Esophagus mucosa (tissue), 1 donor: ENCODE measurements around the gene ATXN8OS. TPM values are rescaled to one million over a fixed set of nuclear protein-coding genes. Genes with fewer than 3 reads are reported as not detected.
"Not testable (repeated sequence)": the region's sequence is repeated elsewhere in the genome, so short reads cannot be mapped to it uniquely, and the experiment has no call there.

Experiments used
- ATAC-seq: fragments of 200-7000 bp; cut with Tn5 transposase; one replicate; pipeline ENCODE4 v1.9.1; 2020
- total RNA-seq: library from RNA; stranded (reverse); gene quantifications from one replicate; pipeline ENCODE4 v1.2.4, GENCODE V29; 2023
- donor health status: DM: yes; HTN: yes; CAD: no.

Gene ATXN8OS
- not detected for total RNA-seq

DNA sequence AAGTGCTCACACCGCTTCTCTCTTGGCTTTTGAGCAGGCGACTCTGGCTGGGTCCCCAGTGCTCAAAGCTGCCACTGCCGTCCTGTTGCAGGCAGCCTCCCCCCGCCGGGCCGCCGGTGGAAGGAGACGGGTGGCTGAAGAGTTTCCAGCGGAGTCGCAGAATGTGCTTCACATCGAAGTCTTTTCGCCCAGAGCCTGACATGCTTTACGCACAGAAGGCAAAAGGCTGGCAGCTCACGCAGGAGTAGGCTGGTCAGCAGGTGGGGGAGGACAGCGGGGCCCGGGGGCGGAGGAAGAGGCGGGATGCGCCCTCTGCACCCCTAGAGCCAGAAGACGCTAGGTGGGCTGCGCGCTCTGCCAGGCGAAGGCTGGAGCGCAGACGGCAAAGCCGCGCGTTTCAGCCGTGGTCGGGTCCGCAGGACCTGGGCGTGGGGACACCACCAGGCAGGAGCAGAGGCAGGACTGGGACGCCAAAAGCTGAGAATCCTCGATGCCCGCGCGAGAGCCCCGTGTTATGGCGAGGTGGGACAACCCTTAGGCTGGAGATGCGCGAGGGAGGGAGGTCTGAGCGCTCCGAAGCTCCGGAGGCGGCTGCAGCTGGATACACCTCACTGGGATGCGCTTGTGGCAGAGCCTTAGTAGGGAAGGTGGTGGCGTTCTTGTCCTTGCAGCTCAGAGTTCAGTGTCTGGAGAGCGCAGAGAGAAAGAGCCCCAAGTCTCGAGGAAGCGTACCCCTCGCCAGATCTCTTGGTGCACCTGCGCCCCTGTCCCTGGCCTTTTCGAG, at the start of gene ATXN8OS:
TSS of gene ATXN8OS (plus strand) at position 329 of the 784 bp plus-strand sequence.
- no peak for ATAC-seq

DNA sequence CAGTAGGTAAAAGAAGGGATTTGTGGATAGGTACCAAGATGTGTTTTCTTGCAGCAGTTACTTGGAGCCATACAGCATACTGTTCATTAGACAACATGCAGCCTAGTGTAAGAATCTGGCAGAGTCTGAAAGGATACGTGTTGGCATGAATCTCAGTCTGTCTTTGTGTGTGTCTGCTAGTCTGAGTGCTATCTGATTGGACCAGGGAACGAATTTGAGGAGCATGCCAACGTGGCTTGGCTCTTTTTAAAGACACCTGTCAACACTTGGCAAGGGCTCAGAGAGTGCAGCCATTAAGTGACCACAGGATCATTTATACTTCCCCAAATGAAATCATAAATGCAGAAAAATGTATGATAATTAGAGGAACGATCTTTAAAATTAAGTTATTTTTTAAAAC, 27.6 kb upstream of the ATXN8OS start:
- no peak for ATAC-seq

DNA sequence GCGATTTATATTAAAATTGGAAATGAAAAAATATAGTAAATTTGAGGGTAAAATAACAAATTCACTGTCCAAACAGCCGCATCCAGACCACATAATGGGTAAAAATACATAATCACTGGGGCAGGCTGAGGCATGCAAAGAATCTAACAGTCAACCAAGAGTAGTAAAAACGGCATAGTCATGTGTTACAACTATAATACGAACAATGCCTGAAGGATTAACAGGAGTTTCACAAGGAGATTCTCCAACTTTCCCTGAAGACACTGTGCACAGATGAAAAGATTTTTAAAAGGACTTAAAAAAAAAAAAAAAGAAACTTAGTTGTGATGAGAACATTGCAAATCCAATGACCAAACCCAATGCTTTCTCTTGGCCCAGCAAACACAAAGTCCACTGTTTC, 20.4 kb upstream of the ATXN8OS start:
- ATAC-seq: no peak

DNA sequence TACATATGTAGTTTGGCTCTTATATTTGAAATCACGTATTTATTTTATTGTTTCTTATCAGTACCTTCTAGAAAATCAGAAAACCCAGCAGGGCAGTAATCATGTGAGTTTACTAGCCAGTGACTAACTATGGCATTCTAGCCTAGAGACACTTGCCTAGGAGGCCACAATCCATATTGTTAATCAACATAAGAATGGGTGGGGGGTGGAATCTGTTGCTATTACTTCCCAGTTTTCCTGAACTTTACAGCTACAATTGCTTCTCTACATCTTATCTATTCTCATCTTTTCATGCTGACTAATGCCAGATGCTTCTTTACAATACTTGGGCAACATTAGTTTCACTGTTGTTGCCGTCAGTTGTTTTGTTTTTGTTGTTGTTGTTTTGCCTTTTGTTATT, 18.7 kb upstream of the ATXN8OS start:
- ATAC-seq: no peak

DNA sequence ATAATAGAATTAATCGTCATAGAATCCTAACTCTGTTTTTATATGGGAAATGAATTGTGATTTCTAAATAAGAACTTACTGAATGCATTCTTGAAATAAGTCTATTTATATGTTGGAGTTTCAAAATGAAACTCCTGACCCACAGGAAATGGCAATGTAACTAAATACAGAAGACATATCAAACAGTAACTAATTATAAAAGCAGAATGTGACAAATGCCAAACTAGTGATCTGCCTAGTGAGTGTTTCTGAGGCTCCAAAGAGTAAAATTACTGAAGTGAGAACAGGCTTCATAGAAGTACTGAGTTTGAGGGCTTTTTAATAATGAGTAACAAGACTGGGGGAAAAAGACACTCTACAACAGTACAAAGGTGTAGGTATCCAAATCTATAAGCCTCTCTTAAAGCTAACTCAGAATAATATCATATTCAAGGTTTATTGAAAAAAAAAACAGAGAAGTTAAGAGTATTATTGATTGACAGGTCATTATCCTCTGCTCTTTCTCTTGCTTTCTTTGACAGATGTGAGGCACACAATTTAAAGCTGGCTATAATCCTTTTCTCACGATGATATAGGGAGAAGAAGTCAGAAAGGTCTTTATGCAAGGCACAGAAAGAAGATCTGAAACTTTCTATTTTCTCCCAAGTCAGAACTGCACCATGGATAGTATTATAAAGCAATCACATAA, 17.4 kb upstream of the ATXN8OS start:
- ATAC-seq: no peak

DNA sequence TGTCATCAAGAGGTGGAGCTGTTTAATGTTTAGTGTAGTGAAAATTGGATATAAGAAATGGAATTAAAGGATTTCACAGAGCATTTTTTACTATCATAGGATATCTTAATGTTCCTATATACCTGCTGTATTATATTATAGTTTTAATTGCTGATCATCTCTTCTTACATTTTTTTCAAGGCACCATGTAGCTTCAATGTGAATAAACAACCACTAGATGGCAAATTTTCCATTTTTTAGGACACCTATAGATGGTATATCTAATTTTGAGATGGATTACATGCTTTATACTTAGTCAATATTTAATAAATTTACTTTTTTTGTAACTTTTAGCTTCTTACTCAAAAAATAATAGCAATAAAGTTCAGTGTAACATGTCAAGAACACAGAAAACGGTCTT, 9.0 kb upstream of the ATXN8OS start:
- no peak for ATAC-seq

DNA sequence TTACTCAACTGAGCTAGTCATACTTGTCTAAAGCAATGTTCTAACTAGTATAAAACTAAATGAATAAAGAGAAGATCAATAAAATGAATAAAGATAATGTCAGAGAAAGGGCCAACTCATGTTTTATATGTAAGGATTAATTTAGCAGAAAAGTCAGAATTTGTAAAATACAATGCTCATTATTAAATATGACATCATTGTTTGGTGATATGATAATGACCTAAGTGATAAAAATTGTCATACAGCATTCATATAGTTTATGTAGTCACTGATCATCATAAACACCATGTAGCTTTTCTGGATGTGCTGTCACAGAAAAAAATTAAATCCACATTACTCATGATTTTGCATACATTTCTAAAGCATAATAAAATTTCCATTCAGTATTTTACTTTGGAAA, 3.1 kb upstream of the ATXN8OS start:
- no peak for ATAC-seq

DNA sequence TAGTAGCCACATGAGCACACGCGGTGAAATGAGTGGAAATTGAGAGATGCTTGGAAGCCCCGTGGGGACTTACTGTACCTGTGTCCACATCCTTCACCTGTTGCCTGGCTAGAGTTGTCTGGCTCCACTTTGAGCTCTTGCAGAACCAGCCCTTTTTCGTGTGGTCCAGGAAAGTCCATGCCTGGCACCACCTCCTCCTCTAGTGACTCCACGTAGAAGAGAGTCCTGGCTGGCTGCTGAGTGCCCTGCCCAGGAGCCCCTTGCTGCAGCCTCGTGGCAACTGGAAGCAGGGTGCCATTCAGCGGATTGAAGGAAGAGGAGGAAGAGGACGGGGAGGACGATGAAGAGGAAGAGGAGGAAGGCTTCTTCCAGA, 515 bp upstream of the ATXN8OS start:
- ATAC-seq: no peak

DNA sequence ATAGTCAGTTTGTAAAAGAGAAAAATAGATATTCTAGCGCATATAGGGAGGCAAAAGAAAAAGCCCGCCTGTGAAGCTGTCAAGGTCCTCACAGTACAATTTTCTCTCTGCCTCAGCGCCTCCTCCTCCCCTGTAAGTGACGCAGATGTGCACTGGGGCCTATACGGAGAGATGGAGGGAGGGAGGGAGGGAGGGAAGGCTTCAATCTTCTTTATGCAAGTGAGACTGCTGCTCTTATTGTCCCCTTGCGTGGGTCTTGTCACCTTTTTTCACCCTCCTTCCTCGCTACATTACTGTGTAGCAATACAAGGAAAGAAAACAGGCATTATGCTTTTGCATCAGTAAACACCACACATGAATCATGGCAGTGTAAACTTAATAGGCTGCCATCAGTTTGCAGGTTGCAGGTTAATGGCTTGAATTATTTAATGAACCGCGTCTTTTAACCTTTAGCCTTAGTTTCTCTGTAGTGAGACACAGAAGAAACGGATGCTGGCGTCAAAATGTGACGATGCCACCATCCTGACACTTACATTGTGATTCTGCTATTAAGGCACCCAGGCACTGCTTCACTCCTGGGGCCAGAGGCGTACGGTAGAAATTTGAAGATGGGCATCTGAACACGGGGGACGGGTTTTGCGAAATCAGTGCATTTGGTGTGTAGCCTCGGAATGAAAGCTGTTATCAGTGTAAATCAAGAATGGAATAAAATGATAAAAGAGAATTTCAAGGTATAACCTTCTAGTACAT, 905 bp downstream of the ATXN8OS start, which contains the start of gene KLHL1:
TSS of gene KLHL1 (minus strand) at position 97 of the 750 bp plus-strand sequence. CDS start 753 bp downstream, outside the sequence.
- no peak for ATAC-seq

DNA sequence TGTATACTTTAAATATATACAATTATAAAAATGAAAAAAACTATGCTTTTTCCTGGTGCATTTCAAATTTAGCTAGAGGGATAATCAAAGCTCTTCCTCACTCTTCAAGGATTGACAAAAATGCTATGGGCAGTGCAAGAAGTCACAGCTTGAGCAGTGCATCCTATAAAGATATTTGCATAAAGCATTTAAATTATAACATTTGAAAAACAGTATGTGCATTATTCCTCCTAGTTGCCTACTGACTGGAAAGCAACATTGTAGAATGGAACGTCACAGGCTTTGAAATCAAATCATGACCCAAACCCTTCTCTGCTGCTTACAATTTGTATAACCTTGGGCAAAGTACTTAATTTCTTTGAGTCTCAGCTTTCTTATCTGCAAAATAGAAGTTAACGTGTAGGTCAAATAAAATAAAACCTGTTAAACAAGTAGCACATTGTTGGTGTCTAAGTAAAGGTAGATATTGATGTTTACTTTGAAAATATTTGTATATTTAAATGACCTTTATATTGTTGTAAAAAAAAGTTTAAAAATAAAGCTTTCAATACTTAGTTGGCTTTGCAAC, 9.8 kb downstream of the ATXN8OS start:
- no peak for ATAC-seq

DNA sequence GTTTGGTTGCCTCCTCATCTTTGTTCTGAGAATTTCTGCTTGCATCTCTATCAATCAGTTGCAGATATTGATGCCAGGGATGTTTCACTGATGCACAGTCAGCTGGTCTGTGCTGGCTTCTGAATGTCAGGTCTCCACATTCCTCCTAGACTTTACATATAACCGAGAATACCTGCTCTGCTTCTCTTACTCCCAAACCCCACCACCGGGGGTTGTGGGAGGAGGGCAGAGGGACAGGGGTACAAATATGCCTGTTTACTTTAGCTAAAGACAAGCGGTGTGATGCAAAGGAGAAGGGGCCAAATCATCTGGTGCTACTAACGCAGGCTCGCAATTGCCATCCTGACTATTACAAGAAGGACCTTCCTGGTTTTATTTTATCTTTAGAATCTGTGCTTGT, 18.1 kb downstream of the ATXN8OS start:
- no peak for ATAC-seq

DNA sequence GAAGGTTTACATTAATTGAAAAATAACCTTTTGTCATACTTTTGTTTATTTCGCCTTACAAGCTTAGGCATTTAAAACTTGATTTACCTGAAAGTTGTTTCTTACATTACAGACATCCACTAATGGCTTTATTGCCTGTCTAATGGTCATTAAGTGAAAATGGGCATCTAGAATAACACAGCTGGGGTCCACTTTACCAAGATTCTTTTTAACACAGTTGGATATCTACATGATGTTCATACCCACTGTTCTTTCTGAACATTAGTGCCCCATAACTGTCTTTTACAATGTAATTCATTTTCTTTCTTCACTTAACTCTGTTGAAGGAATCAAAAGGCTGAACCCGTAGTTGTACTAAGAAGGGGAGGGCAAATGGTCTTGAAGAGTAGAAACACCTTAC, 20.5 kb downstream of the ATXN8OS start:
- ATAC-seq: no peak

DNA sequence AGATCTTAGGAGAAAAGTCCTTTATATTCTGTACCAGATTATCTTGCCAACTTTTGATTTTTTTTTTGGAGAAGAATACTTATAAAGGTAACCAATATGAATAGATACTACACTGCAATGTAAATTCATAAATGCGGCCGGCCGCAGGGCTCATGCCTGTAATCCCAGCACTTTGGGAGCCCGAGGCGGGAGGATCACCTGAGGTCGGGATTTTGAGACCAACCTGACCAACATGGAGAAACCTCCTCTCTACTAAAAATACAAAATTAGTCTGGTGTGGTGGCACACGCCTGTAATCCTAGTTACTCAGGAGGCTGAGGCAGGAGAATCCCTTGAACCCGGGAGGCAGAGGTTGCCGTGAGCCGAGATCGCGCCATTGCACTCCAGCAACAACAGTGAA, 35.0 kb downstream of the ATXN8OS start:
- ATAC-seq: not testable (repeated sequence)

DNA sequence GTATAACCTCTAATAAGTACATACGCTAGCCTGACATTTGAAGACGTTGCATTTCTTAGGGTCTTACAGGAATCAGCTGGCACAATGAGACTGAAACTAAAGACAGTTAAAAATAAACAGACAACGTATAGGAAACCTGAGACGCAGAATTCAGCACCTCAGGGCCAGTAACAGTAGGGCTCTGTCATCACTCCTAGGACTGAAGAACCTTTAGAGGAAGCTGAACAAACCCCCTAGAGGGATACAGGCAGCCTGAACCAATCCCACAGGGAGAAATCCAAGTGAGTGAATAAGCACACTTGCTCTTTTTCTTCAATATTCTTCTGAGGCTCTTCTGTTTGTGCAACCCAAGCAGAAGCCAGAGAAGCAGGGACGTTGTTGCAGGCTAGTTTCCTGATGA, 54.5 kb downstream of the ATXN8OS start:
- ATAC-seq: no peak

DNA sequence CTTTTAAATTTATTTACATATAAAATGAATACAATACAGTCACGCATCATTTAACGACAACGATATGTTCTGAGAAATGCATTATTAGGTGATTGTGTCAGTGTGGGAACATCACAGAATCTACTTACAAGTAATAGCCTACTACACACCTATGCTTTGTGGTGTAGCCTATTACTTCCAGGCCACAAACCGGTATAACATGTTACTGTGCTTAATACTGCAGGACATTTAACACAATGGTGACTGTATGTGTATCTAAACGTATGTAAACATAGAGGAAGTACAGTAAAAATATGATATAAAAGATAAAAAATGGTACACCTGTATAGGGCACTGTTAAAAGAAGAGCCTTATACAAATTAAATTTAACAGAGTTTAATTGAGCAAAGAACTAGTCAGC, 63.1 kb downstream of the ATXN8OS start:
- ATAC-seq: no peak

DNA sequence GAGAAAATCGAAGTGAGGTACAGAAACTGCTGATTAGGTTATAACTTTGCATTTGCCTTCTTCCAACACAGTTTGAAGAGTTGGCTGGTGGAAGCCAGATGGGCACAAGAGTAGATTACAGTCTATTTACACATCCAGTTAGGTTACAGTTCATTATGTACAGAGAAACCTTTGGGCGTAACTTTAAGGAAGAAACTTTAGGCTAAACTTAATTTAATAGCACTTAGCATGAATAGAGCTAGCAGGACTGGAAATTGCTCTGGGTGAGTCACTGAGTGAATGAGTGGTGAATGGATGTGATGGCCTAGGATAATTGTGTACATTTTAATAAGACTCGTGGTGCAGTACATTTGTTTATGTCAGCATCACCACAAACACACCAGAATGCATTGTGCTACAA, 63.5 kb downstream of the ATXN8OS start:
- ATAC-seq: no peak

DNA sequence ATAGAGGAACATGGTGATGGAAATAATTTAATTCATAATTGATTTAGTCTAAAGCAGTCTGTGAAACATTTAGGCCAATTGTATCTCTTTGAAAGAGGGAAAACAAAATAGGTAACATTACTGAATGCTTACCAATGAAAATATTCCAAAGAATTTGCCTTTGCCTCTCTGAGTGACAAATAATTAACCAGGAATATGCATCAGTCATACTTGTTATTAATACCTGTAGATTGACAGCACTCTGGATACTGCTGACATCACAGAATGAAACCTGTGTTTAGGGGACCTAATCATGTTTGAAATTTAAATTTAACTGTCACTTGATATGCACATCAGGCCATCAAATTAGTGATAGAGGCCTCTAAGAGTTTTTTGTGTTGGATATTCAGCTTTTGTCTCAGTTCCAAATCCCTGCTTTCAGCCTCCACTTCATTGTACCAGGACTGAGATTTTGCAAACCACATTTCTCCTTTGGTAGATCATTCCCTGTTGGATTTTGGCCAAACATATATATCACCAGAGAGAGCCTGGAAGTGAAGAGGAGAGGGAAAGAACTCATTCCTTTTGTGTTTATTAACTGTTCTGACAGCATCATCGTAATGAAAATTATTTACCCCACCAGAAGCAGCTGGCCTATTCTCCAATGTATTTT, 65.4 kb downstream of the ATXN8OS start:
- ATAC-seq: no peak

DNA sequence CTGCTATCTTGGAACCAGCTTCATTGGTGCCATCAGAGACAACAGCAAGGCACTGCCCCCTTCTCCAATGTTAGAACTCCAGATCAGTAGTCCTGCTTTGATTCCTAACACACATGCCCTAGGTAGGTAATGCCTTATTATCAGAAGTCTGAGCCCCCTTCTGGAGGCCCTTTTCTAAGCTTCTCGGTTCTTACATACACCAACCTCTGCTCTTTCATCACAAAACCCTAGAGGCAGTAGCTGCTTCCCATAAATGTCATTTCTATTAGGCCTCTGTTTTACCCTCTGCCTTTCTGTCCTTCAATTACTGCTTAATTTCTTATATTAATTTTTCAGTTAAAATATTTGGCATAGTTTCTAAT, 66.0 kb downstream of the ATXN8OS start:
- ATAC-seq: no peak

DNA sequence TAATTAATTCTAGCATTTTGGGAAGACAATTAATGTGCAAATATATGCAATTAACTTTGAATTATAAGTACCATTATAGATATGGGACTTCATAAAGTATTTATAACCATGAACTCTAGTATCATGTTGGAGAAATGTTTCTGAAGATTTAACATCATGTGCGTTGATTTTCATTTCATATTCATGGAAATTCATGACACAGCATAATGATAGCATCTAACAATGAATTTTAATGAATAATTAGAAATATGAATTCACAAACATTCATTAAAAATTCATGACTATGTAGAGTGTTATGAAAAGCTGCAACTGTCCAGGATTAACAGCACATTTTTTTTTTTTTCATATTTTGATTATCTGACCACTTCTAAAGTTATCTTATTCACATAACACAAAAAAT, 70.7 kb downstream of the ATXN8OS start:
- ATAC-seq: no peak
